ENCODE measurements around the gene OLA1. TPM values are rescaled to one million over a fixed set of nuclear protein-coding genes. Genes with fewer than 3 reads are reported as not detected.

The OLA1 gene
- total RNA-seq, 1 donor from 2014 or later = 157 TPM

GRCh38 chr2:174223388-174223787 is 24.9 kb downstream of the OLA1 start:
- Histone ChIP-seq H3K36me3 (ENCODE audit: control insufficient read depth, insufficient read depth, low read length) (no peaks in the 10 kb centered on the region), H3K27me3 (ENCODE audit: control insufficient read depth, insufficient read depth, low read length) (no peaks in the 10 kb centered on the region), H3K4me3 (ENCODE audit: low read depth, low read length) (no peak overlapping the region)
- TF ChIP-seq, protein P1, sequence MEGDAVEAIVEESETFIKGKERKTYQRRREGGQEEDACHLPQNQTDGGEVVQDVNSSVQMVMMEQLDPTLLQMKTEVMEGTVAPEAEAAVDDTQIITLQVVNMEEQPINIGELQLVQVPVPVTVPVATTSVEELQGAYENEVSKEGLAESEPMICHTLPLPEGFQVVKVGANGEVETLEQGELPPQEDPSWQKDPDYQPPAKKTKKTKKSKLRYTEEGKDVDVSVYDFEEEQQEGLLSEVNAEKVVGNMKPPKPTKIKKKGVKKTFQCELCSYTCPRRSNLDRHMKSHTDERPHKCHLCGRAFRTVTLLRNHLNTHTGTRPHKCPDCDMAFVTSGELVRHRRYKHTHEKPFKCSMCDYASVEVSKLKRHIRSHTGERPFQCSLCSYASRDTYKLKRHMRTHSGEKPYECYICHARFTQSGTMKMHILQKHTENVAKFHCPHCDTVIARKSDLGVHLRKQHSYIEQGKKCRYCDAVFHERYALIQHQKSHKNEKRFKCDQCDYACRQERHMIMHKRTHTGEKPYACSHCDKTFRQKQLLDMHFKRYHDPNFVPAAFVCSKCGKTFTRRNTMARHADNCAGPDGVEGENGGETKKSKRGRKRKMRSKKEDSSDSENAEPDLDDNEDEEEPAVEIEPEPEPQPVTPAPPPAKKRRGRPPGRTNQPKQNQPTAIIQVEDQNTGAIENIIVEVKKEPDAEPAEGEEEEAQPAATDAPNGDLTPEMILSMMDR (IDR thresholded peaks at IDR 0.05; ENCODE audit: insufficient read depth, low read length, poor library complexity, severe bottlenecking) = no peak
- DNase-seq (ENCODE audit: low read depth) = no peak

GRCh38 chr2:174222154-174222553 is 26.2 kb downstream of the OLA1 start:
- TF ChIP-seq, protein P1 (IDR thresholded peaks at IDR 0.05; ENCODE audit: insufficient read depth, low read length, poor library complexity, severe bottlenecking) = no peak
- H3K27me3 ChIP-seq (ENCODE audit: control insufficient read depth, insufficient read depth, low read length) = no peaks in the 10 kb centered on the region
- DNase-seq (ENCODE audit: low read depth) = no peak
- no peak overlapping the region for H3K4me3 ChIP-seq (ENCODE audit: low read depth, low read length)
- no peaks in the 10 kb centered on the region for H3K36me3 ChIP-seq (ENCODE audit: control insufficient read depth, insufficient read depth, low read length)

GRCh38 chr2:174219321-174219720 is 29.0 kb downstream of the OLA1 start:
- Histone ChIP-seq H3K4me3 (ENCODE audit: low read depth, low read length) (no peak overlapping the region), H3K27me3 (ENCODE audit: control insufficient read depth, insufficient read depth, low read length) (no peaks in the 10 kb centered on the region), H3K36me3 (ENCODE audit: control insufficient read depth, insufficient read depth, low read length) (no peaks in the 10 kb centered on the region)
- DNase-seq (ENCODE audit: low read depth) = no peak
- TF ChIP-seq, protein P1 (IDR thresholded peaks at IDR 0.05; ENCODE audit: insufficient read depth, low read length, poor library complexity, severe bottlenecking) = no peak

GRCh38 chr2:174218773-174219172 is 29.6 kb downstream of the OLA1 start:
- Histone ChIP-seq H3K27me3 (ENCODE audit: control insufficient read depth, insufficient read depth, low read length) (no peaks in the 10 kb centered on the region), H3K36me3 (ENCODE audit: control insufficient read depth, insufficient read depth, low read length) (no peaks in the 10 kb centered on the region), H3K4me3 (ENCODE audit: low read depth, low read length) (no peak overlapping the region)
- TF ChIP-seq, protein P1 (IDR thresholded peaks at IDR 0.05; ENCODE audit: insufficient read depth, low read length, poor library complexity, severe bottlenecking) = no peak
- no peak for DNase-seq (ENCODE audit: low read depth)

DNA sequence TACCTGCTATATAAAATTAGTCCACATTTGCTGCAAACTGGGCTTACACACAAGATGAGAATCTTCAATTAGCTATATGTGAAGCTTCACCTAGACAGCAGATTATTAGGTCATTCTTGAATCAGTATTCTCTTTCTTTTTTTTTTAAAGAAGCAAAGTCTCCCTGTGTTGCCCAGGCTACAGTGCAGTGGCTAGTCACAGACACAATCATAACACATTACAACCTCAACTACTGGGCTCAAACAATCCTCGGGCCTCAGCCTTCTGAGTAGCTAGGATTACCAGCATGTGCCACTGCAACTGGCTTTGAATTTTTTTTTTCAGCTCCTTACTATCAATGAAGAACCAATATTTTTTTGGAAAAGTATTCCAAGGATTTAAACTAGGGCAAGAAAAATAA is 30.5 kb downstream of the OLA1 start:
- Histone ChIP-seq H3K4me3 (ENCODE audit: low read depth, low read length) (no peak overlapping the region), H3K27me3 (ENCODE audit: control insufficient read depth, insufficient read depth, low read length) (no peaks in the 10 kb centered on the region), H3K36me3 (ENCODE audit: control insufficient read depth, insufficient read depth, low read length) (no peaks in the 10 kb centered on the region)
- no peak for DNase-seq (ENCODE audit: low read depth)
- TF ChIP-seq, protein P1 (IDR thresholded peaks at IDR 0.05; ENCODE audit: insufficient read depth, low read length, poor library complexity, severe bottlenecking) = no peak

- DNase-seq (ENCODE audit: low read depth) = no peak
- Histone ChIP-seq H3K36me3 (ENCODE audit: control insufficient read depth, insufficient read depth, low read length) (no peaks in the 10 kb centered on the region), H3K27me3 (ENCODE audit: control insufficient read depth, insufficient read depth, low read length) (no peaks in the 10 kb centered on the region), H3K4me3 (ENCODE audit: low read depth, low read length) (no peak overlapping the region)
- TF ChIP-seq, protein P1 (IDR thresholded peaks at IDR 0.05; ENCODE audit: insufficient read depth, low read length, poor library complexity, severe bottlenecking) = no peak
These were observed 36.4 kb downstream of the OLA1 start for GRCh38 chr2:174211954-174212353.

All from kidney epithelial cell (primary cell).